ENCODE data around the gene UNC5B.

GRCh38 chr10:71290331-71290730, 78.0 kb downstream of the UNC5B start:
- TF ChIP-seq POLR2A (IDR thresholded peaks at IDR 0.05; ENCODE audit: low read length) (no peak), GATA1 (IDR thresholded peaks at IDR 0.05; ENCODE audit: low read depth, low read length) (no peak)
